ENCODE measurements around the gene SLC6A11.

DNA sequence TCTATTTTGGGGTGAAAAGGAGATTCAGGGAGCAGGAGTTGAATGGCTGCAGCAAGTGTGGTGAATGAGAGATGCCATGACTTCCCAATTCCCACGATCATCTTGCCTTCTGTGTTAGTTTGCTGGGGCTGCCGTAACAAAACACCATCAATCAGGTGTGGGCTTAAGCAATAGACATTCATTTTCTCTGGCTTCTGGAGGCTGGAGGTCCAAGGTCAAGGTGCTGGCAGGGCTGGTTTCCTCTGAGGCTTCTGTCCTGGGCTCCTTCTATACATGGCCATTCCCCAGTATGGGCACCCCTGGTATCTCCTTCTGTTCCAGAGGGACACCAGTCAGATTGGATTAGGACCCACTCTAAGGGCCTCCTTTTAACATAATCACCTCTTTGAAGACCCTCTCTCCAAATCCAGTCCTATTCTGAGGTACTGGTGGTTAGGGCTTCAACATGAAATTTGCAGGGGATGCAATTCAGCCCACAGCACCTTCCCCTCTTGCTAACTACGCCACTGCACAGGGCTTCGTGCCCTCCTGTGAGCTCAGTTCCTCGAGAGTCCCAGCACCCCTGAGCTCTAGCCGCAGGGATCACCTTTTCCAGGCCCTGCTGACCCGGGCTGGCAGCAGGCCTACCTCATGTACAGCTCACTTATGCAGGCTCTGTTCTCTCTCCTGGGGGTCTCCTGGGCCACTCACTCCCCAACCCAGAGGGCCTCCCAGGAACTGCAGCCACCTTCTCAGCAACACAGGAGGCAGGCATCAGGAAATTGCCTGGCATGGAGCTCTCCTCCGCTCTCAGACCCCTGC is 37.3 kb upstream of the SLC6A11 start:
- TF ChIP-seq, protein P1, sequence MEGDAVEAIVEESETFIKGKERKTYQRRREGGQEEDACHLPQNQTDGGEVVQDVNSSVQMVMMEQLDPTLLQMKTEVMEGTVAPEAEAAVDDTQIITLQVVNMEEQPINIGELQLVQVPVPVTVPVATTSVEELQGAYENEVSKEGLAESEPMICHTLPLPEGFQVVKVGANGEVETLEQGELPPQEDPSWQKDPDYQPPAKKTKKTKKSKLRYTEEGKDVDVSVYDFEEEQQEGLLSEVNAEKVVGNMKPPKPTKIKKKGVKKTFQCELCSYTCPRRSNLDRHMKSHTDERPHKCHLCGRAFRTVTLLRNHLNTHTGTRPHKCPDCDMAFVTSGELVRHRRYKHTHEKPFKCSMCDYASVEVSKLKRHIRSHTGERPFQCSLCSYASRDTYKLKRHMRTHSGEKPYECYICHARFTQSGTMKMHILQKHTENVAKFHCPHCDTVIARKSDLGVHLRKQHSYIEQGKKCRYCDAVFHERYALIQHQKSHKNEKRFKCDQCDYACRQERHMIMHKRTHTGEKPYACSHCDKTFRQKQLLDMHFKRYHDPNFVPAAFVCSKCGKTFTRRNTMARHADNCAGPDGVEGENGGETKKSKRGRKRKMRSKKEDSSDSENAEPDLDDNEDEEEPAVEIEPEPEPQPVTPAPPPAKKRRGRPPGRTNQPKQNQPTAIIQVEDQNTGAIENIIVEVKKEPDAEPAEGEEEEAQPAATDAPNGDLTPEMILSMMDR (conservative IDR thresholded peaks at IDR 0.05; ENCODE audit: low read depth, low read length): no peak
- no peak for TF ChIP-seq EZH2 (IDR thresholded peaks at IDR 0.05; ENCODE audit: borderline replicate concordance, low read depth, low read length, poor library complexity, severe bottlenecking)
